AML-193 (cell line): ENCODE results near the gene MPHOSPH10.
"Not testable (repeated sequence)": the region's sequence is repeated elsewhere in the genome, so short reads cannot be mapped to it uniquely, and the experiment has no call there.

Source experiments
- DNase-seq, 2 experiments: peaks; one replicate each; lab custom pipeline; 2025; lab: John Stamatoyannopoulos, UW

MPHOSPH10 gene

DNA sequence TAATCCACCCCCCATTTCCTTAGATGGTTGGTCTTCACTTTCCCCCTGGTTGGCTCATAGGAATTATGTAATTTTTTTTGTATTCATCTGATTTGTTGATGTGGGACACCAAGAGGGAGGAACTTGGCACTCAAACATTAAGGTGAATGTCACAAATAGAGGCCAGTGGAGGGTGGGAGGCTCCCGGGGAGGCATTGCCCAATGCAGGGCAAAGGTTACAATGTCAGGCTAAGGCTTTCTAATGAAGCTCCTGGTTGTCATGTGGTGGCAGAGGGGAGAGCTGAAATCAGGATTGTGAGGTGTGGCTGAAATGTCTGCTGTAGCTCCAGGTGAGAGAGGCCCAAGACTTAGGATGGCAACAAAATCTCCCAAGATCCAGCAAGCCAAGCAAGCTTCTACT, 42.7 kb downstream of the MPHOSPH10 start:
- DNase-seq, result no peak

DNA sequence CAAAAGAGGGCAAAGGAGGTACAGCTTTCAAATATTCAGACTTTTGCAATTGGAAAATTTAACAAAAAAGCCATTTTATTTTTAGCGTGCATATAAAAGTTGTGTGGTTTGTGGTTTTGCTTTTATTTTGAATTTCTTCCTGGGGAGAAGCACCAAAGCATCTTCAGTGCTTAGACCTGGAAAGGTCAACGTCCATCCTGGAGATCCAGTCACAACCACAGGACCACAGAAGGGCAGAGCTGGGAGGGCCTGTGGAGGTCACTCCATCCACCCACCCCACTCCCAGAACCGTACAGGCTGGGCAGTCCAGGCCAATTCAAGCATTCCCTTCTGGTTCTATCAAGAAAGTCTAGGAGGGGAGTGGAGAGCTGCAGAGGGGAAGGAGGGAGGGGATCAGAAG, 43.8 kb downstream of the MPHOSPH10 start:
- DNase-seq, result no peak

GRCh38 chr2:71178836-71179235, 48.4 kb downstream of the MPHOSPH10 start:
- not testable (repeated sequence) for DNase-seq

DNA sequence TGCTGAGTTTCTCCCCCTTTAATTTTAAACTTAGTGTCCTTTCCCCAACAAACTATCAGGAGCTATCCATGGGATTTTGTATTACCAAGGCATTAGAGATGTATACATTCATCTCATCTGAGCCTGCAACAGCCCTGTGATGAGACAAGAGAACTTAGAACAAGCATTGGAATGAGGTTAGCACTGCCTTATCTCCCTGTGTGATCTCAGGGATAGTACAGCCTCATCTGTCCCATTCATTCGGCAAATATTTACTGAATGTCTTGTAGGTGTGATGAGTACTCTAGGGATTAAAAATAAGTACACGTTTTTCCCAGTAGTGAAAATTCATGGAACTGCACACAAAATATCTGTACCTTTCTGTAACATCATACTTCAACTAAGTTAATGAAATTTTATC, 50.9 kb downstream of the MPHOSPH10 start:
- no peak for DNase-seq

GRCh38 chr2:71183306-71184115, 53.1 kb downstream of the MPHOSPH10 start:
- not testable (repeated sequence) for DNase-seq

DNA sequence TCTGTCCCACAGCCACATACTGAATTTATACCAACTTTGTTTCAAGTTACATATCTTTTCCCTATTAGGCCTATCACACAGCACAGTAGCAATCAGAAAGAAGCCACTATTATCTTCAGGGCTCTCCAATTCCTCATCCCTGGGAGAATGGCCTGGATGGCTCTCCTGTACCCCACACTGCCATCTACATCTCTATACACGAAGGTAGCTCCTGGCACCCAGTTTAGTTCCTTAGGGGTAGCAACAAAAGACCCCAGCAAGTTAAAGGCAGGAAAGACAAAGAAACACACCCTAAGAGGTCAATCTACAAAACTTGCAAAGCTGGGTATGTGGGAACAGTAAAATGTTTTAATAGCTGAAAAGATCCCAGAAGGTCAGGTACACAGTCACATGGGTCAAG, 56.5 kb downstream of the MPHOSPH10 start:
- DNase-seq, result no peak

GRCh38 chr2:71187589-71187988, 57.2 kb downstream of the MPHOSPH10 start:
- DNase-seq, result no peak

- peak; percentile 33 to 52 for DNase-seq
Measured at GRCh38 chr2:71190656-71191569, 60.5 kb downstream of the MPHOSPH10 start.

DNA sequence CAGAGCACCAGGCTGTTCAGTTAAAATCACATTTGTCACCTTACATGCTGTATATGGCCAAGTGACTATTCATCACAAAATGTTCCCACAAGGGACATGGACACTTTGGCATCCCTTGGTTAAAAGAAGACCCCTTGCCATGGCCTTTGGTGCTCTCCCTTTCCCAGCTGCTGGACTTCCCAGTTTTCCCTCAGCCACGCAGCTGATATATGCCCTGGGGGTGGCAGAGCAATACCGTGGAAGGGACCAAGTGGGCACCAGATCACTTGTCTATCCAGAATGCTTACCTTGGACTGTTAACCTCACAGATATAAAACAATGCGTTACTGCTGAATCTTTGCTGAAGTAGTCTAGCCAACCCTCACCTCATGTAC, 61.1 kb downstream of the MPHOSPH10 start:
- no peak for DNase-seq
